ENCODE results near the gene TNFRSF25.
"Not testable (repeated sequence)": the region's sequence is repeated elsewhere in the genome, so short reads cannot be mapped to it uniquely, and the experiment has no call there.

TNFRSF25 gene

GRCh38 chr1:6470132-6471085, 4.4 kb upstream of the TNFRSF25 start:
- in situ Hi-C loops (cut with MboI; ENCODE audit: low sequenced_read_pairs): no loop called here

- in situ Hi-C loops (cut with MboI; ENCODE audit: low sequenced_read_pairs): no loop called here
These were observed 2.9 kb upstream of the TNFRSF25 start for GRCh38 chr1:6468729-6469461.

- in situ Hi-C loops (cut with MboI; ENCODE audit: low sequenced_read_pairs): no loop called here
These were observed 2.0 kb upstream of the TNFRSF25 start for GRCh38 chr1:6467744-6468688.

- in situ Hi-C loops (cut with MboI; ENCODE audit: low sequenced_read_pairs): no loop called here
These were observed 1.3 kb upstream of the TNFRSF25 start for GRCh38 chr1:6467224-6467623.

- in situ Hi-C loops (cut with MboI; ENCODE audit: low sequenced_read_pairs): no loop called here
These were observed 778 bp upstream of the TNFRSF25 start for GRCh38 chr1:6466751-6467150.

- in situ Hi-C loops (cut with MboI; ENCODE audit: low sequenced_read_pairs): no loop called here
These were observed 440 bp downstream of the TNFRSF25 start for GRCh38 chr1:6465461-6466005.

- in situ Hi-C loops (cut with MboI; ENCODE audit: low sequenced_read_pairs): no loop called here
These were observed 1.1 kb downstream of the TNFRSF25 start for GRCh38 chr1:6464915-6465314.

GRCh38 chr1:6464514-6464836, 1.5 kb downstream of the TNFRSF25 start:
- in situ Hi-C loops (cut with MboI; ENCODE audit: low sequenced_read_pairs): no loop called here

GRCh38 chr1:6463120-6463412, 2.9 kb downstream of the TNFRSF25 start:
- in situ Hi-C loops (cut with MboI; ENCODE audit: low sequenced_read_pairs): no loop called here

GRCh38 chr1:6462412-6463119, 3.4 kb downstream of the TNFRSF25 start:
- in situ Hi-C loops (cut with MboI; ENCODE audit: low sequenced_read_pairs): no loop called here

- in situ Hi-C loops (cut with MboI; ENCODE audit: low sequenced_read_pairs): no loop called here
These were observed 4.2 kb downstream of the TNFRSF25 start for GRCh38 chr1:6461538-6462411.

GRCh38 chr1:6461051-6461530, 4.9 kb downstream of the TNFRSF25 start:
- in situ Hi-C loops (cut with MboI; ENCODE audit: low sequenced_read_pairs): no loop called here

- in situ Hi-C loops (cut with MboI; ENCODE audit: low sequenced_read_pairs): no loop called here
These were observed 5.5 kb downstream of the TNFRSF25 start for GRCh38 chr1:6460301-6461050.

GRCh38 chr1:6459850-6460265, 6.1 kb downstream of the TNFRSF25 start:
- in situ Hi-C loops (cut with MboI; ENCODE audit: low sequenced_read_pairs): no loop called here

- in situ Hi-C loops (cut with MboI; ENCODE audit: low sequenced_read_pairs): no loop called here
These were observed 9.0 kb downstream of the TNFRSF25 start for GRCh38 chr1:6456800-6457466.

GRCh38 chr1:6455752-6456520, 10.0 kb downstream of the TNFRSF25 start:
- in situ Hi-C loops (cut with MboI; ENCODE audit: low sequenced_read_pairs): not testable (repeated sequence)

Measured in HL-60/S4 treated with retinoic acid at 250 ng/mL for 4 days and 3 days (cell line).